Fibroblast of mammary gland (primary cell): ENCODE results near the gene PLEK2.

Source experiments
- DNase-seq: peaks from one replicate; pipeline ENCODE4 v3.0.0-alpha.2; 2010; ENCODE audit warnings: low read depth
- H3K4me3 ChIP-seq: 2 replicates; pipeline ENCODE4 v1.5.1; 2011; ENCODE audit warnings: low read depth, mild to moderate bottlenecking, low read length, moderate library complexity; ENCODE audit not compliant: control insufficient read depth
- CTCF ChIP-seq: conservative IDR thresholded peaks from 2 replicates; pipeline ENCODE4 v1.5.1; 2011; ENCODE audit warnings: low read depth, low read length, inconsistent platforms; ENCODE audit not compliant: control insufficient read depth, insufficient read depth

Gene PLEK2

DNA sequence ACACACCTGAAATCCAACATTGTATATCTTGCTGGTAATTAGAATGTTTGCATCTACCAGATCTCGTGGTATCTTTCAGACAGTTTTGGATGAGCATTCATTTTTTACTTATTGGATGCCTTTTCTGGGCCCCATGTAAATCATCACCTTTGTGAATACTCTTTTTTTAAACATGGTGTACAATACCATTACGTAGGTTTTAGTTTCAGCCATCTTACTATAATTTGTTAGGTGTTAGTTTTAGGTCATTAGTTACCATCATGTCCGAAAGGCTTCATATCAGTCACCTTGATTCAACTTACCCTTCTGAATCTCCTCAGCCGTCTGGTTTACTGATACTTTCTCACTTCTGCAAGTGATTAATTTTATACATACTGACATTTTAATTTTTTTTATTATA, 46.5 kb downstream of the PLEK2 start:
- H3K4me3 ChIP-seq = no peak overlapping the region
- no peak for TF ChIP-seq CTCF
- DNase-seq = no peak

DNA sequence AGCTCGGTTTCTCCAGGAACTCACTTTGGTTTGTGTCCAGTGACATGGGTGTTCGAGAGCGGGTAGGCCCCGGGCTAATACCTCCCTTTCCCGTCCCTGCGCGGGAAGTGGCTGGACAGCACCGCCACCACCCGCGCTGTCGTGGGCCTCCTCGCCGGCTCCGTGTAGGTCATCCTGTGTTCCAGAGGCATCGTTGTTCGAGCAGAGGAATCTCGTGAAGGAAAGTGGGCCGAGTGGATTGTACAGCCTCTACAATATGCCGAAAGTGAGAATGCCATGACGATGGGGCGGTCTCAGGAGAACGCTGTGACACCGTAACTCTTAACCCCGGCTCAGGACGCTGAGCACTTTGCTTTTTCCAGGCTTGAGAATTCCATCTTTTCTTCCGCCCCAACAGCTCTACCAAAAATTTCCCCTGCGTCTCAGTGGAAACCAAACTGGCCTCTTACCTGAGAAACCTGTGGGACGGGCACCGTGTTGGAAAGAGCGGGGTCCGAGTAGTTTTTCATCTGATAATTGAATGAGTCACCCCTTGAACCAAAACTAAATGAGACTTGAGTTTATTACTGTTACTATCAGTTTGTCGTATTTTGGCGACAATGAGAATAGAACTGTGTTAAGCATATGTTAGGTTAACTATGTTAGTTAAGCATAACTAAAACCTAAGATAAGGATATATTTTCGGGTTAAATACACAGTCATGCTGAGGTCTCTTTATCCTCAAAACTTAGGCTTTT, 51.3 kb downstream of the PLEK2 start:
- peak overlapping the region; percentile 96 for H3K4me3 ChIP-seq
- DNase-seq = no peak
- TF ChIP-seq CTCF = no peak

DNA sequence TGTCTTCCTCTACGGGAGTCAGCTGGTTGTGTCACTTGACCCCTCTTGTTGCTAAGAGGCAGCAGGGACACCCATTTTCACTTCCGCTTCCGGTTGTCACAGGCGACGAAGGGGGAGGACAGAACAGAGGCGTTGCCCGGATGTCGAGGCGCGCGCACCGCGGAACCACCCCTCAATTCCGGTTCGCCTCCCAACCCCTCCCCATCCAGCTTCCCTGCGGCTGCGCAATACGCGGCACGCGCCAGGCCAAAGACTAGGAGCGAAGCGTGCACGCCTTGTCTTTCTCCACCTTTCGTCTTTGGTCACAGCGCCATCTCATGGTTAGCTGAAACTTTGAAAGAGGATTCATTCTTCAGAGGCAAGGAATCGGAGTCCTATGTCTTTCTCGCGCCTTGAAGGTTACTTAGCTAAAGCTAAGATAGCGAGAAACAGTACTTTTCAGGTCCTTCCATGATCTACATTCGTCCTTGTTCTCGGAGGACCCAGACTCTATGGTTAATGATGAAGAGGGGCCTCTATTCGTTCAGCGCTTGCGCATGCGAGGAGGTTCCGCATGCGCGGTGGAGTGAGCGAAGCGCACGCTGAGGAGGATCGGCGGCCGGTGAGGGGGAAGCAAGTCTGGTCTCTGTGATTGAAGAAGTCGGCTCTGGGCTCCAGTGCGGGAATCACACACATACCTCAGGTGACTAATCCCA, 52.0 kb downstream of the PLEK2 start, which contains the start of the genes ATP6V1D and EIF2S1:
TSS of gene ATP6V1D (minus strand) at position 30 of the 695 bp plus-strand sequence. CDS start 106 bp downstream, outside the sequence.
TSS of gene EIF2S1 (plus strand) at position 554 of the 695 bp plus-strand sequence. CDS start 4,440 bp downstream, outside the sequence.
- peak within 1 kb of the TSS; percentile 96 for H3K4me3 ChIP-seq
- peak; percentile 99 for DNase-seq
- peak; percentile 96 for TF ChIP-seq CTCF

GRCh38 chr14:67358924-67359774, 52.8 kb downstream of the PLEK2 start:
- peak; percentile 50 for DNase-seq
- TF ChIP-seq CTCF = no peak
- H3K4me3 ChIP-seq = peak overlapping the region; percentile 96

DNA sequence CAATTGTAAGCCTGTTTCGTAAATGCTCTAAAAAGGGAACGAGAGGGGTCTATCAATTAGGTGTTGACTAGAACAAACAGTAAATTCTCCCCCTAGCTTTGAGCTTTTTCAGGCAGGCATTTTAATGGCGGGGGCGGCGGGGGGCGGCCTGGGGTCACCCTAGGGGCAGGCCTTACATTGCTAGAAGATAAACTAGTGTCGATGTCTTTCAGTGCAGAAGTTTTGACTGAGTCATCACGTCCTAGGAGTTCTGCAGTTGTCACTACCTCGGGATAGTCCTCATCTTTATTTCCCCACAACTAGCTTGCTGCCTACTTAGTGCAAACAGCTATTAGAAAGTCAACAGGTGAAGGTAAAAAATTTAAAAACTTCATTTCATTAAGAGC, 54.0 kb downstream of the PLEK2 start:
- peak overlapping the region; percentile 96 for H3K4me3 ChIP-seq
- no peak for TF ChIP-seq CTCF
- peak; percentile 58 for DNase-seq

DNA sequence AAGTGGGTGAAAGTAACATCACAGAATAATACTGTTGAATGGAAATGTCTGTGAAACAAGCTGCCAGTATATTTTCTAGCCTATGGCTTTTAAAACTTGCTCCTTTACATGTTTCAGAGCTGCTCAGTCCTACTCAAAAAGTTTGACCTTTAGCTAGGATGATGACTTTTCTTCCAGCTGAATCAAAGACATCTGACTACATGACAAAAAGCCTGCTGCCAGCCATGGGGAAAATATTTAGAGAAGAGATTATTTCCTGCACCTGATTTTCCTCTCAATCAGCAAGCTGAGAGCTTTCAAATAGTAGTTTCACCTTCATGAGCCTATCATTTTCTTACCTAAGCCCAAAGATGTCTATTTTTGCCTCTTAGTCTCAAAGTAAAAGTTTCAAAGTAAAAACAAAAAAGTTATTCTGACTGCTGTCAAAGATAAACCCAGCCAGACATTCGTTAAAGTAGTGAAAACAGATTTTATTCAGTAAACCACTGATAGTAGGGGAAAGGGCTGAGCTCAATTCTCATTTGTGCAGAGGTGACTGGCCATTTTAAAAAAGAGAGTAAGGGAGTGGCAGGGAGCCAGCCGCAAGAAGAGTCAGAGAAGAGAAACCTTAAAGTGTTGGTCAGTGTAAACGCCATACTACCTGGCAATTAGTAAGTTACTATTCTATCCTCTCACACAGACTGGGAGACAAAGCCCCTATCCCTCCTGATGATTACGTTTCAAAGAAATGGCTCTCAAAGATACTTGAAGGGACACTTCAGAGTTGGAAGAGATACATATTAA, 54.6 kb downstream of the PLEK2 start:
- TF ChIP-seq CTCF = no peak
- DNase-seq = peak; percentile 28
- H3K4me3 ChIP-seq = peak overlapping the region; percentile 96
